ENCODE measurements around the gene WDR89.
"Not testable (repeated sequence)": the region's sequence is repeated elsewhere in the genome, so short reads cannot be mapped to it uniquely, and the experiment has no call there.

WDR89 gene

GRCh38 chr14:63594455-63595372, 47.0 kb downstream of the WDR89 start:
- no peak for DNase-seq

GRCh38 chr14:63583046-63583445, 58.6 kb downstream of the WDR89 start:
- DNase-seq = not testable (repeated sequence)

GRCh38 chr14:63581491-63581890, 60.2 kb downstream of the WDR89 start:
- no peak for DNase-seq

- DNase-seq = no peak
Measured at GRCh38 chr14:63578300-63578699, 63.4 kb downstream of the WDR89 start.

GRCh38 chr14:63573581-63573980, 68.1 kb downstream of the WDR89 start:
- peak; percentile 39 for DNase-seq

- no peak for DNase-seq
Measured at GRCh38 chr14:63565448-63565847, 76.2 kb downstream of the WDR89 start.

GRCh38 chr14:63564318-63564717, 77.4 kb downstream of the WDR89 start:
- peak; percentile 9 for DNase-seq

- DNase-seq = peak; percentile 35
Measured at GRCh38 chr14:63563370-63564026, 78.2 kb downstream of the WDR89 start.

GRCh38 chr14:63562405-63562804, 79.3 kb downstream of the WDR89 start:
- no peak for DNase-seq

GRCh38 chr14:63555572-63555971, 86.1 kb downstream of the WDR89 start:
- no peak for DNase-seq

GRCh38 chr14:63551332-63551731, 90.3 kb downstream of the WDR89 start:
- DNase-seq = peak; percentile 62

- DNase-seq = no peak
Measured at GRCh38 chr14:63547798-63548335, 93.8 kb downstream of the WDR89 start.
